HG03039 (cell line): ENCODE data around the gene INSYN2B.
"Not testable (repeated sequence)": the region's sequence is repeated elsewhere in the genome, so short reads cannot be mapped to it uniquely, and the experiment has no call there.

Experiments used
- ATAC-seq: cut with Tn5 transposase; IDR thresholded peaks from one replicate; pipeline ENCODE4 v1.9.1; 2021; ENCODE audit warnings: mild to moderate bottlenecking, moderate library complexity; ENCODE audit not compliant: unreplicated experiment

INSYN2B gene

GRCh38 chr5:169973056-169973455 lies 7.2 kb downstream of the INSYN2B start:
- no peak for ATAC-seq

- no peak for ATAC-seq
Measured at GRCh38 chr5:169971780-169972179, 8.5 kb downstream of the INSYN2B start.

GRCh38 chr5:169970911-169971765 lies 9.2 kb downstream of the INSYN2B start:
- ATAC-seq: no peak

- peak; percentile 93 for ATAC-seq
Measured at GRCh38 chr5:169970339-169970738, 10.0 kb downstream of the INSYN2B start.

GRCh38 chr5:169964246-169964645 lies 16.0 kb downstream of the INSYN2B start:
- no peak for ATAC-seq

GRCh38 chr5:169960659-169961058 lies 19.6 kb downstream of the INSYN2B start:
- no peak for ATAC-seq

- ATAC-seq: no peak
Measured at GRCh38 chr5:169958278-169958677, 22.0 kb downstream of the INSYN2B start.

GRCh38 chr5:169956756-169957155 lies 23.5 kb downstream of the INSYN2B start:
- ATAC-seq: no peak

- no peak for ATAC-seq
Measured at GRCh38 chr5:169956126-169956525, 24.2 kb downstream of the INSYN2B start.

- no peak for ATAC-seq
Measured at GRCh38 chr5:169954786-169955185, 25.5 kb downstream of the INSYN2B start.

- ATAC-seq: not testable (repeated sequence)
Measured at GRCh38 chr5:169953196-169953595, 27.1 kb downstream of the INSYN2B start.

GRCh38 chr5:169950333-169950732 lies 30.0 kb downstream of the INSYN2B start:
- no peak for ATAC-seq

- no peak for ATAC-seq
Measured at GRCh38 chr5:169946743-169947295, 33.5 kb downstream of the INSYN2B start.

- no peak for ATAC-seq
Measured at GRCh38 chr5:169945831-169946261, 34.4 kb downstream of the INSYN2B start.

GRCh38 chr5:169944922-169945680 lies 35.2 kb downstream of the INSYN2B start:
- ATAC-seq: no peak

GRCh38 chr5:169944115-169944514 lies 36.2 kb downstream of the INSYN2B start:
- no peak for ATAC-seq

- ATAC-seq: no peak
Measured at GRCh38 chr5:169943026-169943425, 37.3 kb downstream of the INSYN2B start.

GRCh38 chr5:169942181-169942580 lies 38.1 kb downstream of the INSYN2B start:
- no peak for ATAC-seq

GRCh38 chr5:169941542-169941941 lies 38.8 kb downstream of the INSYN2B start:
- ATAC-seq: no peak

GRCh38 chr5:169939731-169940130 lies 40.6 kb downstream of the INSYN2B start:
- no peak for ATAC-seq

GRCh38 chr5:169938439-169938838 lies 41.9 kb downstream of the INSYN2B start:
- no peak for ATAC-seq

GRCh38 chr5:169935762-169936161 lies 44.5 kb downstream of the INSYN2B start:
- no peak for ATAC-seq
